Transverse colon (tissue), 4 donors: ENCODE results near the gene C2orf49.

Source experiments
- CTCF ChIP-seq, 5 experiments: fragments of 200-600 bp in 3 of 5; fragments of 450-650 bp in 2 of 5; sonication (generic) in 3 of 5; IDR thresholded peaks; 1 replicate in 2 of 5; 2 replicates in 3 of 5; pipeline ENCODE4 v1.5.1; 2016 to 2017; ENCODE audit warnings: antibody characterized with exemption in 5 of 5, inconsistent platforms in 3 of 5, mild to moderate bottlenecking in 2 of 5, moderate library complexity in 1 of 5
- EP300 ChIP-seq: sonication (generic); formaldehyde crosslinking; IDR thresholded peaks from one replicate; pipeline ENCODE4 v1.6.1; 2017; ENCODE audit warnings: antibody characterized with exemption, low read depth
- POLR2AphosphoS5 ChIP-seq, 3 donors: sonication (generic); formaldehyde crosslinking; IDR thresholded peaks; one replicate each; pipeline ENCODE4 v1.6.1; 2016; ENCODE audit warnings: antibody characterized with exemption in 3 of 3

- TF ChIP-seq POLR2AphosphoS5 (IDR thresholded peaks at IDR 0.05) (peak in 2 of 3 donors; percentile 36 to 50), CTCF (IDR thresholded peaks at IDR 0.05) (peak; percentile 86 to 97 (median 90)), EP300 (no peak)
Observed at GRCh38 chr2:105369777-105370690, 32.7 kb downstream of the C2orf49 start.
